Measurements from ENCODE around the gene CDH22. TPM values are rescaled to one million over a fixed set of nuclear protein-coding genes. Genes with fewer than 3 reads are reported as not detected.

CDH22 gene
- total RNA-seq, 1 donor from 2014 or later, result 0.13 TPM

DNA sequence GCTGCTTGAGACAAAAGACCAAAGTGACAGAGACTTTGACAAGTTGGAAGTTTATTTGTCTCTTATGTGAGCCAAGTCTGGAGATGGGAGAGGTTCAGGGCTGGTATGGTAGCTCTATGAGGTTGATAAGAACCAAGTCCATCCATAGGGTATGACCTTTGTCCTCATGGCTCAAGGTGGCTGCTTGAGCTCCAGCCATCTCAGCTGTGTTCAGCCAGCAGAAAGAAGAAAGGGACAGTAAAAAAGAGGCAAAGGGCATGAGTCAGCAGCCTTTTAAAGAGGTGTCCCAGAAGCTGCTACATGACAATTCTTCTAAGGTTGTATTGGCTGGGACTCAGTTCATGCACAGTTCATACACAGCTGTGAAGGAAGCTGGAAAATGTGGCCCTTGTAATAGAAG lies 141.2 kb downstream of the CDH22 start:
- H3K36me3 ChIP-seq, result no peaks in the 10 kb centered on the region
- Mint-ChIP-seq H3K27ac (no peak overlapping the region), H3K27me3 (ENCODE audit: insufficient read depth, low read depth) (peaks cover 17% of the 10 kb centered on the region), H3K36me3 (no peaks in the 10 kb centered on the region), H3K4me3 (no peak overlapping the region), H3K4me1 (peaks cover 31% of the 10 kb centered on the region), H3K9me3 (no peaks in the 10 kb centered on the region)
- no peaks in the 10 kb centered on the region for H3K9me3 ChIP-seq (ENCODE audit: low read depth)
- H3K27ac ChIP-seq, result no peak overlapping the region
- no peak overlapping the region for H2AFZ ChIP-seq (replicated peaks)
- peaks cover 17% of the 10 kb centered on the region for H3K27me3 ChIP-seq
- DNase-seq (ENCODE audit: low spot score), result no peak
- no peaks in the 10 kb centered on the region for H4K20me1 ChIP-seq (ENCODE audit: low read depth)
- no peak overlapping the region for H3K9ac ChIP-seq
- no peaks in the 10 kb centered on the region for H3F3A ChIP-seq (ENCODE audit: low read depth)
- TF ChIP-seq CTCF (IDR thresholded peaks at IDR 0.05) (no peak), EZH2 (IDR thresholded peaks at IDR 0.05) (no peak), EZH2phosphoT487 (IDR thresholded peaks at IDR 0.05) (no peak)
- H3K4me2 ChIP-seq, result no peak overlapping the region
- H3K4me1 ChIP-seq, result peaks cover 9% of the 10 kb centered on the region
- no peaks in the 10 kb centered on the region for H3K79me2 ChIP-seq (ENCODE audit: low read depth)
- H3K4me3 ChIP-seq, result no peak overlapping the region

- no peak overlapping the region for H3K9ac ChIP-seq
- no peaks in the 10 kb centered on the region for H3K79me2 ChIP-seq (ENCODE audit: low read depth)
- H4K20me1 ChIP-seq (ENCODE audit: low read depth), result no peaks in the 10 kb centered on the region
- H3K9me3 Mint-ChIP-seq, result no peaks in the 10 kb centered on the region
- H2AFZ ChIP-seq (replicated peaks), result peak overlapping the region; percentile 10
- H3K27me3 Mint-ChIP-seq (ENCODE audit: insufficient read depth, low read depth), result peaks cover 15% of the 10 kb centered on the region
- no peaks in the 10 kb centered on the region for H3K9me3 ChIP-seq (ENCODE audit: low read depth)
- H3K27ac ChIP-seq, result no peak overlapping the region
- peaks cover 9% of the 10 kb centered on the region for H3K4me1 ChIP-seq
- peak; percentile 67 for DNase-seq (ENCODE audit: low spot score)
- H3K4me2 ChIP-seq, result peak overlapping the region; percentile 27
- TF ChIP-seq EZH2phosphoT487 (IDR thresholded peaks at IDR 0.05) (no peak), CTCF (IDR thresholded peaks at IDR 0.05) (no peak), EZH2 (IDR thresholded peaks at IDR 0.05) (no peak)
- H3K4me3 ChIP-seq, result no peak overlapping the region
- no peak overlapping the region for H3K4me3 Mint-ChIP-seq
- no peaks in the 10 kb centered on the region for H3K36me3 ChIP-seq
- H3K36me3 Mint-ChIP-seq, result no peaks in the 10 kb centered on the region
- peak overlapping the region; percentile 2 for H3K27ac Mint-ChIP-seq
- peaks cover 30% of the 10 kb centered on the region for H3K4me1 Mint-ChIP-seq
- H3F3A ChIP-seq (ENCODE audit: low read depth), result no peaks in the 10 kb centered on the region
- H3K27me3 ChIP-seq, result no peaks in the 10 kb centered on the region
Observed at GRCh38 chr20:46164254-46164653, 144.0 kb downstream of the CDH22 start.

DNA sequence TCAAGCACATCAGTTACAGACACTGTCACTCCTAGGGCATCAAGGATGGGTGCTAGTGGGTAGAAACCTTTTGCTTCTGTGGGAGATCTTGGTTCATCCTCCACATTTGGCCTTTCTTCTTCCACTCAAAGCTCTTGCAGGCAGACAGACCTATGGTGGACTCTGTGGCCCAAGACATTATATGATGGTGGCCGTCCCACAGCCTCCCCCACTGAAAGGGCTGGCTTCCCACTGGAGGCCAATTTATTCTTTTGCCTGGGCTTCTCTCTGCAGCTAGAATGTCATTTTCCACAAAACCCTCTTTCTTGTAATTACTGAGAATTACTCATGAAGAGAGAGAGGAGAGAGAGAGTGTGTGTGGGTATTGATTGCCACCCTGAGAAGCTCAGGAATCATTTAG lies 146.4 kb downstream of the CDH22 start:
- Histone ChIP-seq H3K79me2 (ENCODE audit: low read depth) (no peaks in the 10 kb centered on the region), H3K4me2 (no peak overlapping the region), H3K9me3 (ENCODE audit: low read depth) (no peaks in the 10 kb centered on the region), H3F3A (ENCODE audit: low read depth) (peaks cover 4% of the 10 kb centered on the region), H3K4me3 (no peak overlapping the region), H4K20me1 (ENCODE audit: low read depth) (no peaks in the 10 kb centered on the region), H3K9ac (no peak overlapping the region), H3K27me3 (no peaks in the 10 kb centered on the region), H3K36me3 (no peaks in the 10 kb centered on the region), H3K4me1 (peaks cover 25% of the 10 kb centered on the region), H2AFZ (replicated peaks) (no peak overlapping the region), H3K27ac (no peak overlapping the region)
- Mint-ChIP-seq H3K27ac (no peak overlapping the region), H3K9me3 (no peaks in the 10 kb centered on the region), H3K4me3 (no peak overlapping the region), H3K4me1 (peaks cover 43% of the 10 kb centered on the region), H3K27me3 (ENCODE audit: insufficient read depth, low read depth) (peaks cover 12% of the 10 kb centered on the region), H3K36me3 (no peaks in the 10 kb centered on the region)
- TF ChIP-seq EZH2 (IDR thresholded peaks at IDR 0.05) (no peak), CTCF (IDR thresholded peaks at IDR 0.05) (no peak), EZH2phosphoT487 (IDR thresholded peaks at IDR 0.05) (no peak)
- DNase-seq (ENCODE audit: low spot score), result no peak
